GM18505 (cell line): Measurements from ENCODE around the gene BRSK1.

ENCODE experiments used
- ATAC-seq: cut with Tn5 transposase; IDR thresholded peaks from one replicate; pipeline ENCODE4 v1.9.1; 2021; ENCODE audit not compliant: unreplicated experiment
- POLR2A ChIP-seq: IDR thresholded peaks from 4 replicates; pipeline ENCODE4 v1.6.1; 2011; ENCODE audit warnings: borderline replicate concordance; ENCODE audit not compliant: insufficient read depth, insufficient read length; ENCODE audit errors: extremely low read depth

The BRSK1 gene

DNA sequence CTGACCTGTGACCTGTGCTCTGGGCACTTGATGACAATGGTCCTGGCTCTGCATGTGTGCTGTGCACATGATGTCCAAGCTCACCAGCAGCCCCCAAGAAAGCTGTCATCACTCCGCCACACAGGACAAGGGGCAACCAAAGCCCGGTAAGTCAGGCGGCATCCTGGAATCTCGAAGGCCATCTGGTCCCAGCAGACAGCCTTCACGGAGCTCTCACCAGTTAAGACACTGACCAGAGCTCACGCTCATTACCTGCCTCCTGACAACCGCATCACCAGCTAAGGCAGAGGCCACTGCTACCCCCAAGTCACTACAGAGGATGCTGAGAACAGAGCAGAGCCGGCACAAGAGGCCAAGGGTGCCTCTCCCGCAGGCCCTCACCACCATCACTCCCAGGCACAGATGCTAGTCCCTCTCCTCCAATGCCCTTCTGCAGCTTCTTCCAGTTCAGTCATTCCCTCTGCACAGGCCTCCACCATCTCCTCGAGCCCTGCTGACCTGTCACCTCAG is 35.6 kb upstream of the BRSK1 start:
- TF ChIP-seq POLR2A = no peak
- ATAC-seq = no peak

- no peak for ATAC-seq
- TF ChIP-seq POLR2A = no peak
Measured at GRCh38 chr19:55248704-55249103, 35.1 kb upstream of the BRSK1 start.

GRCh38 chr19:55249841-55250240 is 34.0 kb upstream of the BRSK1 start:
- ATAC-seq = no peak
- no peak for TF ChIP-seq POLR2A

GRCh38 chr19:55250262-55251036 is 33.3 kb upstream of the BRSK1 start:
- no peak for TF ChIP-seq POLR2A
- ATAC-seq = no peak

DNA sequence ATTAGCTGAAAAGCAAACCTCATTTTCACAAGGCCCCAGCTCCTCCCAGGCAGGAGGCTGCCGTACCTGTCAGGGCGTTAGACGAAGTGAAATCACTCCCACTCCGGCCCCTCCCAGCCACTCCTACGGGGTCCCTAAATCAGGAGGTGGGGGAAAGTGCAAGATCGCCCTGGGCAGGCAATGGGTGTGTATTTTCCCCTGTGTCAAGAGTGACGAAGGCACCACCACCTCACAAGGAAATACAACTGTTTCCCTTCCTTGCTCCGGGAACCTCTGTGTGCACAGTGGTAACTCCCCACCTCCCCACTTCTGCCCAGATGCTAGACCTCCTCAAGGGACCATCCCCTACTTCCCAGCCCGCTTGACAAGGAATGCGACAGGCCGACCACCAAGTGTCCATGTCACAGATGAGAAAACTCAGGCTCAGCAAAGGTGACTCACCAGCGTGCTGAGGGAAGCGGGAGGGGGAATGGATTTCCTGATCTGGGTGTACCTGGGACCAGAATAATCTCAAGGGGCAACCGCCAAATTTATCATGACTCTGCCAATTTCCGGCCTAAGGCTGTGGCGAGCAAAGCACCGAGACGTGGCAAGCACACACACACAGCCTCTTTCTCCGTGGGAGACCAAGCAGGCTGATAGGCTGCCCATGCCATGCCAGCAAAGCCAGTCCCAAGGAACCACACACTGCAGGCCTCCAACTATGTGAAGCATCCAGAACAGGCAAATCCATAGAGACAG is 32.3 kb upstream of the BRSK1 start:
- ATAC-seq = no peak
- TF ChIP-seq POLR2A = no peak

- TF ChIP-seq POLR2A = no peak
Measured at GRCh38 chr19:55252760-55253663, 30.8 kb upstream of the BRSK1 start.

DNA sequence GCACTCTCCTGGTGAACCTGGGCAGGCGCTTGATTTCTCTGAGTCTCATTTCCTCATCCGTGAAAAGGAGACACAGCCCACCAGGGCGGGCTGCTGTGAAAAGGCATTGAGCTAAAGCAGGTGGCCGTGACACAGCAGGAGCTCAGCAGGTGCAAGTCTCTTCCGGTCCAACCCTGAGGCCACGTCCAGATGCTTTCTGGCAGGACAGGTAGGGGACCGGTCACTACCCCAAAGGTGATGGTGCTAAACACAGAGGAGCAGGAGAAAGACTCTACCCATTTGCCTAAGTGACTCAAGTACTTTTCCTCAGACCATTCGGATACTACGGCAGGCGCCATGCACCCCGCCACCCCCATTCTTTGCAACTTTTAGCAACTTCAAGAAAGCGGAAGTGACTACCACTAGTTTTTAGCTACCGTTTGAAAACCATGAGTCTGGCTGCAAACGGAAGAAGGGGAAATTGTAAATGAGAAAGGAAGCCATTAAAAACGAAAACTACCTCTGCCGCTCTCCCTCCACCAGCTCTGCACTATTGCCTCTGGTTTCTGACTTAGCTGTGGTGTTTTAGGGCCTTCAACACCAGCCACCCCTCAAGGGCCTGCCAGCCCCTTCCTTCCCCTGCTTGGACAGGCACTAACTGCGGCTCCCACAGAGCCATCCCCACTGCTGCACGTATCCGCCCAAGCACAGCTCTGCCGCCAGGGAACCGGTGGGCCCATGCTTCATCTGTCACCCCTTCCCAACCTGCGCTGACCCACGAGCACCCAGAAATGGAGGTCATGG is 29.8 kb upstream of the BRSK1 start:
- peak; percentile 65 for TF ChIP-seq POLR2A
- peak; percentile 31 for ATAC-seq

More at GRCh38 chr19:55252760-55253663, 30.8 kb upstream of the BRSK1 start:
- ATAC-seq = no peak

DNA sequence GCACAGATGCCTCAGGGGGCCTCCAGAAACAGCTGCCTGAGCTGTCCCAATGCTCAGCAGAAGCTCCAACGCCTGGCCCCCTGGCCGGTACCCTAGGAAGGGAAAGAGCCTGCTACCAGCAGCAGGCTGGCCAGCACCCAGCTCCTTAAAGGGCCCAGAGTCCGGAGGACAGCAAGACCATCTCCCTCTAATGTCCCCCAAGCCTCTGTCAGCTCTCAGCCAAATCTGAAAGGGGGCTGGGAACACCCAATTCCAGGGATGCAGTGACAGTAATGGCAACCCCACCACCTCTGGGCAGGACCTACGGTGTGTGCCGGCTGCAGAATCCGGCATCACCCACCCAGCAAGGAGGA is 29.2 kb upstream of the BRSK1 start:
- no peak for ATAC-seq
- no peak for TF ChIP-seq POLR2A

- ATAC-seq = no peak
- TF ChIP-seq POLR2A = peak; percentile 35
Measured at GRCh38 chr19:55255618-55256423, 28.0 kb upstream of the BRSK1 start.

- no peak for TF ChIP-seq POLR2A
- ATAC-seq = no peak
Measured at GRCh38 chr19:55256562-55257460, 27.0 kb upstream of the BRSK1 start.
